K562 (cell line): ENCODE data around the gene CHRNE. TPM values are rescaled to one million over a fixed set of nuclear protein-coding genes. Genes with fewer than 3 reads are reported as not detected.

Experiments
- CHCHD3 ChIP-seq: fragments of 250-450 bp; sonication (Bioruptor Pico); IDR thresholded peaks from 2 replicates; pipeline ENCODE4 v2.1.2; 2022; ENCODE audit warnings: mild to moderate bottlenecking
- FOXK1 ChIP-seq: sonication (generic); formaldehyde crosslinking; IDR thresholded peaks from 2 replicates; pipeline ENCODE4 v1.8.0; 2022; ENCODE audit warnings: missing genetic modification reagents, mild to moderate bottlenecking, borderline replicate concordance
- KAT7 ChIP-seq: sonication (generic); formaldehyde crosslinking; IDR thresholded peaks from 2 replicates; pipeline ENCODE4 v1.8.0; 2022; ENCODE audit warnings: missing genetic modification reagents, mild to moderate bottlenecking, borderline replicate concordance
- L3MBTL2 ChIP-seq: fragments of 450-650 bp; IDR thresholded peaks from 2 replicates; pipeline ENCODE4 v1.6.1; 2016; ENCODE audit warnings: mild to moderate bottlenecking, moderate library complexity
- MIER1 ChIP-seq: fragments of 450-650 bp; IDR thresholded peaks from 2 replicates; pipeline ENCODE4 v1.6.1; 2016; ENCODE audit warnings: antibody characterized with exemption, mild to moderate bottlenecking, low read depth
- RBBP5 ChIP-seq: fragments of 200-600 bp; sonication (generic); IDR thresholded peaks from 2 replicates; pipeline ENCODE4 v1.6.1; 2012; ENCODE audit warnings: borderline replicate concordance, mild to moderate bottlenecking, low read length, control low read depth, inconsistent platforms; ENCODE audit not compliant: insufficient read depth, poor library complexity, severe bottlenecking
- ZFPM2 ChIP-seq: fragments of 250-450 bp; sonication (Bioruptor Pico); IDR thresholded peaks from 2 replicates; pipeline ENCODE4 v1.5.1; 2022; ENCODE audit warnings: mild to moderate bottlenecking
- ZNF143 ChIP-seq: sonication (generic); formaldehyde crosslinking; IDR thresholded peaks from 2 replicates; pipeline ENCODE4 v1.9.0; 2022; ENCODE audit warnings: mild to moderate bottlenecking, missing genetic modification reagents
- ZNF174 ChIP-seq: fragments of 250-450 bp; sonication (Bioruptor Pico); IDR thresholded peaks from 2 replicates; pipeline ENCODE4 v1.4.0; 2020; ENCODE audit warnings: mild to moderate bottlenecking
- polyA plus RNA-seq, 8 experiments: library from polyadenylated mRNA; depleted of rRNA in 4 of 8; stranded (reverse) in 5 of 8; unstranded in 3 of 8; fragments of >200 nt; fragmentation: Nextera tagmentation in 2 of 8; fragmentation: Illumina TruSeq in 1 of 8; extraction: Ambion mirVana in 2 of 8; extraction: Trizol in 1 of 8; gene quantifications; 2 replicates each; pipeline versions ENCODE4 v1.2.1 to v1.2.3, GENCODE V29; 2011 to 2014; ENCODE audit warnings: inconsistent platforms in 1 of 8, missing spikeins in 1 of 8
- total RNA-seq, 7 experiments: library from RNA; depleted of rRNA in 6 of 7; stranded (reverse); fragments of >200 nt in 6 of 7; fragmentation: Illumina TruSeq in 2 of 7; extraction: Trizol in 2 of 7; gene quantifications; 2 replicates each; pipeline versions ENCODE4 v1.2.1 to v1.2.3, GENCODE V29; 2011 to 2021; ENCODE audit warnings: low replicate concordance in 1 of 7
- TF ChIP-seq, protein P1 (sequence below), 3 experiments: fragments of 200-800 bp in 1 of 3; fragments of 250-450 bp in 1 of 3; fragments of 450-650 bp in 1 of 3; sonication (Bioruptor Pico) in 1 of 3; sonication (Bioruptor generic) in 1 of 3; formaldehyde crosslinking in 1 of 3; IDR thresholded peaks; 2 replicates each; pipeline versions ENCODE4 v1.6.1 to v1.8.0; 2016 to 2022; ENCODE audit warnings: mild to moderate bottlenecking in 2 of 3, missing genetic modification characterization in 2 of 3, missing compliant biosample characterization in 1 of 3, moderate library complexity in 1 of 3
- TF ChIP-seq, protein P2 (sequence below): fragments of 450-650 bp; IDR thresholded peaks from 2 replicates; pipeline ENCODE4 v1.6.1; 2017; ENCODE audit warnings: antibody characterized with exemption, mild to moderate bottlenecking
- TF ChIP-seq, protein P3 (sequence below): sonication (generic); formaldehyde crosslinking; IDR thresholded peaks from 2 replicates; pipeline ENCODE4 v1.8.0; 2023; ENCODE audit warnings: mild to moderate bottlenecking, missing genetic modification reagents
- TF ChIP-seq, protein P4 (sequence below): fragments of 200-800 bp; sonication (Bioruptor generic); IDR thresholded peaks from 2 replicates; pipeline ENCODE4 v1.6.1; 2017; ENCODE audit warnings: missing genetic modification characterization, missing compliant biosample characterization

Gene CHRNE
- total and polyA plus RNA-seq, 9 of the 15 experiments (the other 6 are each of a cell fraction or from before 2014, with no cell fraction given) = not detected

GRCh38 chr17:4950075-4950745, 47.3 kb upstream of the CHRNE start (continued):
- TF ChIP-seq, protein P1, sequence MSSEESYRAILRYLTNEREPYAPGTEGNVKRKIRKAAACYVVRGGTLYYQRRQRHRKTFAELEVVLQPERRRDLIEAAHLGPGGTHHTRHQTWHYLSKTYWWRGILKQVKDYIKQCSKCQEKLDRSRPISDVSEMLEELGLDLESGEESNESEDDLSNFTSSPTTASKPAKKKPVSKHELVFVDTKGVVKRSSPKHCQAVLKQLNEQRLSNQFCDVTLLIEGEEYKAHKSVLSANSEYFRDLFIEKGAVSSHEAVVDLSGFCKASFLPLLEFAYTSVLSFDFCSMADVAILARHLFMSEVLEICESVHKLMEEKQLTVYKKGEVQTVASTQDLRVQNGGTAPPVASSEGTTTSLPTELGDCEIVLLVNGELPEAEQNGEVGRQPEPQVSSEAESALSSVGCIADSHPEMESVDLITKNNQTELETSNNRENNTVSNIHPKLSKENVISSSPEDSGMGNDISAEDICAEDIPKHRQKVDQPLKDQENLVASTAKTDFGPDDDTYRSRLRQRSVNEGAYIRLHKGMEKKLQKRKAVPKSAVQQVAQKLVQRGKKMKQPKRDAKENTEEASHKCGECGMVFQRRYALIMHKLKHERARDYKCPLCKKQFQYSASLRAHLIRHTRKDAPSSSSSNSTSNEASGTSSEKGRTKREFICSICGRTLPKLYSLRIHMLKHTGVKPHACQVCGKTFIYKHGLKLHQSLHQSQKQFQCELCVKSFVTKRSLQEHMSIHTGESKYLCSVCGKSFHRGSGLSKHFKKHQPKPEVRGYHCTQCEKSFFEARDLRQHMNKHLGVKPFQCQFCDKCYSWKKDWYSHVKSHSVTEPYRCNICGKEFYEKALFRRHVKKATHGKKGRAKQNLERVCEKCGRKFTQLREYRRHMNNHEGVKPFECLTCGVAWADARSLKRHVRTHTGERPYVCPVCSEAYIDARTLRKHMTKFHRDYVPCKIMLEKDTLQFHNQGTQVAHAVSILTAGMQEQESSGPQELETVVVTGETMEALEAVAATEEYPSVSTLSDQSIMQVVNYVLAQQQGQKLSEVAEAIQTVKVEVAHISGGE (CRISPR knock-in tag; IDR thresholded peaks at IDR 0.05) = no peak; a peak in 1 of 6 replicates
- TF ChIP-seq, protein P2, sequence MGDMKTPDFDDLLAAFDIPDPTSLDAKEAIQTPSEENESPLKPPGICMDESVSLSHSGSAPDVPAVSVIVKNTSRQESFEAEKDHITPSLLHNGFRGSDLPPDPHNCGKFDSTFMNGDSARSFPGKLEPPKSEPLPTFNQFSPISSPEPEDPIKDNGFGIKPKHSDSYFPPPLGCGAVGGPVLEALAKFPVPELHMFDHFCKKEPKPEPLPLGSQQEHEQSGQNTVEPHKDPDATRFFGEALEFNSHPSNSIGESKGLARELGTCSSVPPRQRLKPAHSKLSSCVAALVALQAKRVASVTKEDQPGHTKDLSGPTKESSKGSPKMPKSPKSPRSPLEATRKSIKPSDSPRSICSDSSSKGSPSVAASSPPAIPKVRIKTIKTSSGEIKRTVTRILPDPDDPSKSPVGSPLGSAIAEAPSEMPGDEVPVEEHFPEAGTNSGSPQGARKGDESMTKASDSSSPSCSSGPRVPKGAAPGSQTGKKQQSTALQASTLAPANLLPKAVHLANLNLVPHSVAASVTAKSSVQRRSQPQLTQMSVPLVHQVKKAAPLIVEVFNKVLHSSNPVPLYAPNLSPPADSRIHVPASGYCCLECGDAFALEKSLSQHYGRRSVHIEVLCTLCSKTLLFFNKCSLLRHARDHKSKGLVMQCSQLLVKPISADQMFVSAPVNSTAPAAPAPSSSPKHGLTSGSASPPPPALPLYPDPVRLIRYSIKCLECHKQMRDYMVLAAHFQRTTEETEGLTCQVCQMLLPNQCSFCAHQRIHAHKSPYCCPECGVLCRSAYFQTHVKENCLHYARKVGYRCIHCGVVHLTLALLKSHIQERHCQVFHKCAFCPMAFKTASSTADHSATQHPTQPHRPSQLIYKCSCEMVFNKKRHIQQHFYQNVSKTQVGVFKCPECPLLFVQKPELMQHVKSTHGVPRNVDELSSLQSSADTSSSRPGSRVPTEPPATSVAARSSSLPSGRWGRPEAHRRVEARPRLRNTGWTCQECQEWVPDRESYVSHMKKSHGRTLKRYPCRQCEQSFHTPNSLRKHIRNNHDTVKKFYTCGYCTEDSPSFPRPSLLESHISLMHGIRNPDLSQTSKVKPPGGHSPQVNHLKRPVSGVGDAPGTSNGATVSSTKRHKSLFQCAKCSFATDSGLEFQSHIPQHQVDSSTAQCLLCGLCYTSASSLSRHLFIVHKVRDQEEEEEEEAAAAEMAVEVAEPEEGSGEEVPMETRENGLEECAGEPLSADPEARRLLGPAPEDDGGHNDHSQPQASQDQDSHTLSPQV = 0 out of 2 replicates have a peak, but pooled peaks have one; percentile 15
- no peak for TF ChIP-seq FOXK1 (CRISPR knock-in tag)
- TF ChIP-seq, protein P3, sequence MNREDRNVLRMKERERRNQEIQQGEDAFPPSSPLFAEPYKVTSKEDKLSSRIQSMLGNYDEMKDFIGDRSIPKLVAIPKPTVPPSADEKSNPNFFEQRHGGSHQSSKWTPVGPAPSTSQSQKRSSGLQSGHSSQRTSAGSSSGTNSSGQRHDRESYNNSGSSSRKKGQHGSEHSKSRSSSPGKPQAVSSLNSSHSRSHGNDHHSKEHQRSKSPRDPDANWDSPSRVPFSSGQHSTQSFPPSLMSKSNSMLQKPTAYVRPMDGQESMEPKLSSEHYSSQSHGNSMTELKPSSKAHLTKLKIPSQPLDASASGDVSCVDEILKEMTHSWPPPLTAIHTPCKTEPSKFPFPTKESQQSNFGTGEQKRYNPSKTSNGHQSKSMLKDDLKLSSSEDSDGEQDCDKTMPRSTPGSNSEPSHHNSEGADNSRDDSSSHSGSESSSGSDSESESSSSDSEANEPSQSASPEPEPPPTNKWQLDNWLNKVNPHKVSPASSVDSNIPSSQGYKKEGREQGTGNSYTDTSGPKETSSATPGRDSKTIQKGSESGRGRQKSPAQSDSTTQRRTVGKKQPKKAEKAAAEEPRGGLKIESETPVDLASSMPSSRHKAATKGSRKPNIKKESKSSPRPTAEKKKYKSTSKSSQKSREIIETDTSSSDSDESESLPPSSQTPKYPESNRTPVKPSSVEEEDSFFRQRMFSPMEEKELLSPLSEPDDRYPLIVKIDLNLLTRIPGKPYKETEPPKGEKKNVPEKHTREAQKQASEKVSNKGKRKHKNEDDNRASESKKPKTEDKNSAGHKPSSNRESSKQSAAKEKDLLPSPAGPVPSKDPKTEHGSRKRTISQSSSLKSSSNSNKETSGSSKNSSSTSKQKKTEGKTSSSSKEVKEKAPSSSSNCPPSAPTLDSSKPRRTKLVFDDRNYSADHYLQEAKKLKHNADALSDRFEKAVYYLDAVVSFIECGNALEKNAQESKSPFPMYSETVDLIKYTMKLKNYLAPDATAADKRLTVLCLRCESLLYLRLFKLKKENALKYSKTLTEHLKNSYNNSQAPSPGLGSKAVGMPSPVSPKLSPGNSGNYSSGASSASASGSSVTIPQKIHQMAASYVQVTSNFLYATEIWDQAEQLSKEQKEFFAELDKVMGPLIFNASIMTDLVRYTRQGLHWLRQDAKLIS (CRISPR knock-in tag) = no peak
- peak; percentile 27 for TF ChIP-seq RBBP5
- TF ChIP-seq ZFPM2 (CRISPR knock-in tag) = no peak
- TF ChIP-seq L3MBTL2 = 0 out of 2 replicates have a peak, but pooled peaks have one; percentile 9
- no peak for TF ChIP-seq ZNF143 (CRISPR knock-in tag)
- no peak for TF ChIP-seq CHCHD3 (CRISPR knock-in tag)
- TF ChIP-seq, protein P4, sequence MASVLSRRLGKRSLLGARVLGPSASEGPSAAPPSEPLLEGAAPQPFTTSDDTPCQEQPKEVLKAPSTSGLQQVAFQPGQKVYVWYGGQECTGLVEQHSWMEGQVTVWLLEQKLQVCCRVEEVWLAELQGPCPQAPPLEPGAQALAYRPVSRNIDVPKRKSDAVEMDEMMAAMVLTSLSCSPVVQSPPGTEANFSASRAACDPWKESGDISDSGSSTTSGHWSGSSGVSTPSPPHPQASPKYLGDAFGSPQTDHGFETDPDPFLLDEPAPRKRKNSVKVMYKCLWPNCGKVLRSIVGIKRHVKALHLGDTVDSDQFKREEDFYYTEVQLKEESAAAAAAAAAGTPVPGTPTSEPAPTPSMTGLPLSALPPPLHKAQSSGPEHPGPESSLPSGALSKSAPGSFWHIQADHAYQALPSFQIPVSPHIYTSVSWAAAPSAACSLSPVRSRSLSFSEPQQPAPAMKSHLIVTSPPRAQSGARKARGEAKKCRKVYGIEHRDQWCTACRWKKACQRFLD (CRISPR knock-in tag) = peak; percentile 66; the same call in 1 of the 2 replicates
- 0 out of 2 replicates have a peak, but pooled peaks have one; percentile 35 for TF ChIP-seq KAT7 (CRISPR knock-in tag)
- TF ChIP-seq MIER1 = no peak
- TF ChIP-seq ZNF174 = no peak
